ENCODE data around the gene KLF6.

KLF6 gene

GRCh38 chr10:3784510-3785250, at the start of gene KLF6:
KLF6 (minus strand) TSS chr10:3785209; CDS start chr10:3785014, 195 bp downstream.
- DNase-seq = no peak

DNA sequence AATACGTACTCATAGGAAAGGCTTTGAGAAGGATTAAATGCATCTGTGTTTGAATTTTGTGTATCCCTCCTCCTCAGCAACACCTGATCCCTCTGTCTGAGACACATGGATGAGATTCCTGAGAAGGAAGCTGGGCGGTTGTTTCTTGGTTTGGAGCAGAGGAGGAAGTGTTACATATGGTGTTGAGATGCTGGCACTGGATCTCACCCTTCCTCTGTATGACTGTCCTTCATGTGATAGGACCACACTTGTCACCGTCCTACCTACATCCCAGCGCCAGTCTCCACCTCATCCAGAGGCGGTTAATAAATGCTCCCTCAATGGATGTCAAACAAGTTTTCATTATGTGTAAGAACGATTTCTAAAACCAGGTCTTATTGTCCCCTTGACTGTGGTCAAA, 49.4 kb upstream of the KLF6 start:
- DNase-seq = no peak

DNA sequence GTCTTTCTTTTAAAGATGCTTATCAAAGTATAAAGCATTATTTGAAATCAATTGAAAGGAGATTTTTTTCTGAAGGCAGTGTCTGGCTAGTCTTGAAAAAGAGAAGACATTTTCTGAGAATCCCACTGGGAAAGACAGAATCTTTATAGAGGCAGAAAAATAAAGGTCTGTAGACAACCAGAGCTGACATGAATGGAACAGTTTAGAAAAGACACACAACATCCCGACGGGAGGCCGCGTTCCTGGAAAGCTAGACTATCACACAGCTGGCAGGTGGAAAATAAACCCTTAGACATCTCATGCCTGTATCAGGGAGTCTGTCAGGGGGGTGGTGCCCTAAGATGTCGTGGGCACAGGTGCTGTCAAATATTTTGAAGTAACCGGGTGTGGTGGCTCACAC, 48.0 kb upstream of the KLF6 start:
- DNase-seq = no peak

DNA sequence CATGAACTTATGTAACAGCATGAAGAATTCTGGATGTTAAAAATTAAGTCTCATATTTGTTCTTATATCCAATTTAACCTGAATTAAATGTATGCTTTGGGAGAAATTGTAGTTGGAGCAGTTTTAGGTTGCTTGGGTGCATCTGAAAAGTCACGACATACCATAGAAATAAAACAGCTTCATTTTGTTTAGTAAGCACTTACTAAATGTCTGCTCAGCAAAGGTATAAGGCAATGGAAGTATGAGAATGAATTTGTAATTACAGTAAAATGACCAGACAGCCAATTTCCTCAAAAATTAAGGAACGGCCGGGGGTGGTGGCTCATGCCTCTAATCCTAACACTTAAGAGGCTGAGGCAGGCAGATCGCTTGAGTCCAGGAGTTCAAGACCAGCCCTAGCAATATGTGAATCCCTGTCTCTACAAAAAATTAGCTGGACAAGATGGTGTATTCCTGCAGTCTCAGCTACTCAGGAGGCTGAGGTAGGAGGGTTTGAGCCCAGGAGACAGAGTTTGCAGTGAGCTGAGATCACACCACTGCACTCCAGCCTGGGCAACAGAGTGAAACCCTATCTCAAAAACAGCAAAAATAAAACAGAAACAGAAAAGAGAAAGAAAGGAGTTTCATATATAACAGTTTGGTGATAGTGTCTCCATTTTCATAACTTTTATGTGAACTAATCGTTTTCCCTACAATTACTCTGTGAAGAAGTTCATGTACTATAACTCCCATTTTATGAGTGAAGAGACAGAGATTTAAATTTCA, 47.2 kb upstream of the KLF6 start:
- no peak for DNase-seq

DNA sequence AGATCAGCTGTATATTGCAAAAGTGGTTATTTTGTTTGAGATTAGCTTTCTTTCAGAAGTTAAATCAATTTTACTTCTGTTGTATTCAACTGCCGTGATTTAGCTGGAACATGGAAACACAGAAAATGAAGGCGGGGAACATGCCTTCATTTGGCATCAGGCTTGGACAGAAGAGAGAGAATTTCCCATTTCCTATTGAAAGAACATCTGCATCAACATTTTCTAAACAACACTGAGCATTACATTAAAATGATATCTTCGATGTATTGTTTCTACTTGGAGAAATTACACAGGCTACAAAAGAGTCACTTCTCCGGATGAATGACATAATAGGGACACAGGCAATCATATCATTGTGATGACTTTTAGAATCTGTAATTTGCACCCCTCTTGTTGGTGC, 46.6 kb upstream of the KLF6 start:
- no peak for DNase-seq

DNA sequence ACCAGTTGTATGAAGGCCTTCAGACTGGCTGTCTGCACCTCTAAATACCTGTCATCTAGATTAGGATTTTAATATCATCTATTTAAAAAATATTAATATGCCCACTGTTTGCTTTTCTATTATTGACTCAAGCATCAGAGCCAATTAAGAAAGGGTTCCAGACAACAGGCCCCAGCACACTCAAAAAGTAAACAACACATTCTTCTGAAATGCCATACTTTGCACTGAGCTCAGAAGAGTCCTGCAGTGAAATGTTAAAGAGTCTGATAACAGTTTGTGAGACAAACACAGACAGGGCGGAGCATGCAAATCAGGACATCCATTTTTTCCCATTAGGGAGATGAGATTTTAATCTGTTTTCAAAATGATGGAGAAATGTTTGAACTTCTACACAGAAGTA, 45.9 kb upstream of the KLF6 start:
- DNase-seq = no peak

DNA sequence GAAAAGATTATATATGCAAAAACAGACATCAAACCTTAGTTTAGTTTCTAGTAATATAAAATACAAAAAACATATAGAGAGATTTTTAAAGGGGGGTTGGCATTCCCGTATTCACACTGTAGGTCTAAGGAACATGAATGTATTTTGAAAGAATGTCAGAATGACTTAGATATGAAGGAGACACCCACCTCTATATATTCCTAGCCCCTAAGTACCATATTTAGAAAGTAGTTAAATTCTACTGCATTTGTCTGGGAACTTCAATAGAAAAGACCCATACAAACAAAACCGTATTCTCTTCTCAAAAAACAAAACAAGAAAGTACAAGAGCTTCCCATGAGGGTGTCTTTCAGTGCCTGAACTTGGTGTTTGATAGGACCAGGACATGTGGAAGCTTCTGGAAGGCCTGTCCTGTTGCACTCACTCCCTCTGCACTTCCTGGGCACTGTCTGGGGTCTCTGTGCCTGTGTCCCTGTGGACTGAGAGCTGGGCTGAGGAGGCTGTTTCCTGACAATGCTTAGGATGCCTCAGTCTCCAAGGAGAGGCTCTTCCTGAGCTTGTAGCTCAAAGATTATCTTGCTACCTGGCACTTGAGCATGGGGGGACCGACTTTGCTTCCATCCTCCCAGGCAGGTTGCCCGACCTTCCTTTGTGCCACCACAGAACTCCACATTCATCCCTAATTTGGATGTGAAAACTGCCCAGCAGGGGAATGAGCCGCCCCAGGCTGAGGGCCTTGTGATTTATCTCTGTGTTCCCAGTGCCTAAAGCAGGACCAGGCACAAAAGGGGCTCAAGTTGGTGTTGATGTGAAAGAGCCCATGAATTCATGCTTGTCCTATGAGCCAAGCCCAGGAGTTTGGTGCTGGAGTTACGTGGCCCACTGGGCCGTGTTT, 44.4 kb upstream of the KLF6 start:
- DNase-seq = no peak

GRCh38 chr10:3828404-3829155, 43.6 kb upstream of the KLF6 start:
- DNase-seq = no peak

- no peak for DNase-seq
These were observed 42.9 kb upstream of the KLF6 start for GRCh38 chr10:3827768-3828403.

- DNase-seq = no peak
These were observed 42.3 kb upstream of the KLF6 start for GRCh38 chr10:3827266-3827665.

DNA sequence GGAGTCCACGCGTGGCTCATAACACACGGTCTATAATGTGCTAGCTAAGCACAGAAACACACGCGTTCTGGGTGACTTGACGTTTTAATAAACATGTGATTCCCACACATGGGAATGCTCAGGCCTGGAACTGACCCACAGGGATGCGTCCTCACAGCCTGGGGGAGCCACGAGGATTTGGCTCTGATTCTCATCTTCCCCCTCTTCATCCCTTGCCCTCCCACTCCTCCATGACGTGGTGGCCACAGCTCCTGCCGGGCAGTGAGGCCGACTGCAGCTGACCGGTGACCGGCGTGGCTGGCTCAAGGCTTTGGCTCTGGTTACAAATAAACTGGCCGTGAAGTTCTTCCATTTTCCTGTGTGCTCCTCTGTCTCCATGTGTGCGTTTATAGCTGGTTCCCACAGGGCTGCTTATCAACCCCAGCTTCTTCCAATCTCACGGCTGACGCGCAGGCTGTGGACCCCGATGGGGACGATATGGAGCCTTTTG, 40.9 kb upstream of the KLF6 start:
- no peak for DNase-seq

GRCh38 chr10:3825244-3825643, 40.2 kb upstream of the KLF6 start:
- no peak for DNase-seq

- DNase-seq = no peak
These were observed 37.7 kb upstream of the KLF6 start for GRCh38 chr10:3822541-3823330.

DNA sequence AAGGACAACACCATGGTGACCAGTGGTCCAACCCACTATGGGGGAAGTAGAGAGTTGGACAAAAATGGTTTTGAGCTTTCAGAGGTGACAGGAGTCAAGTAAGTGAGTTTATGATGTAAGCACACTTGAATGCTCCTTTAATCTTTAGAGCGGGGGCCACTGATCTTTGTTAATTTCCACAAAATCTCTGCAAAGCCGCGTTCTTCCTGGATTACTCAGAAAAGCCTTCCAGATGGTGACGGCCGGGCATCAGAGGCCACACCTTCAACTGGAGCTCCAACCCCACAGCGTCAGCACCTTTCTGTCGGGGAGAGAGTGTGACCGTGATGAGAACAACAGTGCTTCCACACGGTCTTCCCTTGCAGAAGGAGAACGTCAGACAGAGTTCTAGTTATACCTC, 35.2 kb upstream of the KLF6 start:
- no peak for DNase-seq

- DNase-seq = no peak
These were observed 32.0 kb upstream of the KLF6 start for GRCh38 chr10:3816995-3817394.

- no peak for DNase-seq
These were observed 29.8 kb upstream of the KLF6 start for GRCh38 chr10:3814838-3815220.

DNA sequence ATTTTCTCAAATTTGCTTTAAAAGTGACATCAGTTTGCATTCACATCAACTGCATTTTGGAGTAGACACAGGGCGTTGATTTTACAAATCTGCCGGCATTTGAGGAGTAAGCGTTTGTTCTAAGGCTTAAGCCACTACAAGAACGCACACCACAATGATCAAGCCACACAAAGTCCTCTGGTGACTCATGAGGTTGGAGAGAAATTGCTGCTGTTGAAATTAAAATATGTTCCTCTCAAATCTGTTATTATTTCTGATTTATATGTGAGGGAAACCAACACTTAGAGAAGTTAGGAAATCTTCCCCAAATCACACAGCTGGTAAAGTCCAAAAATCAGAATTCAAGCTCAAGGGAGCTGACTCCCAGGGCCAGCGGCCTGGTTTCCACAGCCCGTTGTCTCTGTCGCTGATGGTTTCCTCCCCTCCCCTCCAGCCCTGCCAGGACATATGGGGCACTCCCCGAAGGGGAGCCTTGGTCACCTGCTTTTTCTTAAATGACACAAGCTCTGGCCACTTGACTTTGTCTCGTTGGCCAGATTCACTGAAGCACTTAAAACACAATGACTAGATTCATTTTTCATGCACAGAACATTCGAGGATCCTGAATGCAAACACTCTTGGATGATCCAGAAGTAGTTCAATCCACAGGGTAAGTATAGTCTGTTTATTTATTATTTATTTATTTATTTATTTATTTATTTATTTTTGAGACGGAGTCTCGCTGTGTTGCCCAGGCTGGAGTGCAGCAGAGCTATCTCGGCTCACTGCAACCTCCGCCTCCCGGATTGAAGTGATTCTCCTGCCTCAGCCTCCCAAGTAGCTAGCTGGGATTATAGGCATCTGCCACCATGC, 29.2 kb upstream of the KLF6 start:
- DNase-seq = no peak

GRCh38 chr10:3813267-3813666, 28.3 kb upstream of the KLF6 start:
- no peak for DNase-seq

DNA sequence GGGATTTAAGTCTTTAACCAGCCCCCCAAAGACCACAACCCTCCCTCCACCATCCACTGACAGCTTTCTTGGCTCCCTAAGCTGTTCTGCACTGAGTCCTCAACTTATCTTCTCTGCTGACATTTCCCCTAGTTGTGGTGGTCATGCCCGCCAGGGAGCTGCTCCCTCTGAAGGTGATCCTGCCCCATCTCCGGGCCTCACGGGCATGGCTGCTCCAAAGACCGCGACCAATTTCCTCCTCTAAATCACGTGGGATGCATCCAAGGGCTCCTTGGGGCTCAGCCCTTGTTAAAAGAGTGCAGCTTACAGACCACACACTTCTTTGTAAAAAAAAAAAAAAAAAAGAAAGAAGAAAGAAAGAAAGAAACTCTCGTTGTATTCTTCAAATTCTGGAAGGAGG, 27.1 kb upstream of the KLF6 start:
- DNase-seq = no peak

- no peak for DNase-seq
These were observed 26.4 kb upstream of the KLF6 start for GRCh38 chr10:3811291-3811870.

Measured in NCI-H2081 treated with DMSO at 0.1 percent for 48 hours (cell line).